Psoas muscle (tissue), 8 donors: ENCODE data around the gene HPS4. TPM values are rescaled to one million over a fixed set of nuclear protein-coding genes. Genes with fewer than 3 reads are reported as not detected.
A peak's percentile ranks its signal among the peaks of the same experiment; 100 is the strongest.
"Not testable (repeated sequence)": the region's sequence is repeated elsewhere in the genome, so short reads cannot be mapped to it uniquely, and the experiment has no call there.

Experiments used
- ATAC-seq, 4 donors: fragments of 200-7000 bp; cut with Tn5 transposase; one replicate each; pipeline ENCODE4 v1.9.1; 2020; ENCODE audit warnings: moderate library complexity in 3 of 4, mild to moderate bottlenecking in 2 of 4
- DNase-seq, 2 donors: peaks; one replicate each; pipeline ENCODE4 v3.0.0-alpha.2; 2020
- H3K27ac ChIP-seq: fragments of 200-600 bp; one replicate; pipeline ENCODE4 v1.8.0; 2022
- H3K27me3 ChIP-seq, 3 donors: fragments of 200-600 bp in 1 of 3; one replicate each; pipeline versions ENCODE4 v1.6.1 to v1.8.0; 2013 to 2022; ENCODE audit warnings: low read length in 2 of 3, mild to moderate bottlenecking in 2 of 3, moderate library complexity in 1 of 3; ENCODE audit not compliant: insufficient read depth in 3 of 3
- H3K36me3 ChIP-seq, 2 donors: fragments of 200-600 bp in 1 of 2; one replicate each; pipeline versions ENCODE4 v1.6.1 to v1.8.0; 2013 to 2022; ENCODE audit warnings: low read depth in 1 of 2, mild to moderate bottlenecking in 1 of 2, moderate library complexity in 1 of 2; ENCODE audit not compliant: insufficient read depth in 1 of 2
- H3K4me1 ChIP-seq: fragments of 200-600 bp; one replicate; pipeline ENCODE4 v1.8.0; 2022
- H3K4me3 ChIP-seq: fragments of 200-600 bp; one replicate; pipeline ENCODE4 v1.8.0; 2022; ENCODE audit warnings: mild to moderate bottlenecking
- H3K9me3 ChIP-seq: fragments of 200-600 bp; one replicate; pipeline ENCODE4 v1.8.0; 2022
- CTCF ChIP-seq: fragments of 200-600 bp; IDR thresholded peaks from one replicate; pipeline ENCODE4 v1.8.0; 2022; ENCODE audit warnings: antibody characterized with exemption
- WGBS, 3 donors: extraction: QIAGEN DNeasy Blood & Tissue Kit; methylation state at CpG; one replicate each; pipeline versions ENCODE4 v1.1.6 to v1.1.7; 2013; 5-methylcytosine and 5-hydroxymethylcytosine counted together
- intact Hi-C, 2 donors: fragments of 100-400 bp; cut with DNase I; formaldehyde crosslinking; loops; one replicate each; pipeline versions ENCODE4 v1.11.0 to v1.14.2; 2022
- long read RNA-seq, 2 donors: library from polyadenylated mRNA; unstranded; transcript quantifications; one replicate each; pipeline ENCODE4 v2.0.0, GENCODE V29; 2021
- polyA plus RNA-seq, 3 donors: library from polyadenylated mRNA; stranded (reverse); fragments of 200-250 nt; gene quantifications; one replicate each; pipeline ENCODE4 v1.2.3, GENCODE V29; 2013
- total RNA-seq, 4 donors: library from RNA; stranded (reverse); fragmentation: NEBNext Ultra II Directional in 2 of 4; extraction: Animal tissue kit (Norgen Biotek cat#: 25700) in 2 of 4; gene quantifications; one replicate each; pipeline versions ENCODE4 v1.2.1 to v1.2.4, GENCODE V29; 2021 to 2023
- donor health status: healthy with polysubstance abuse.
- donor health status: DM: no; HTN: no; CAD: no; lungs with moderate emphysema.
- donor health status: Bipolar disorder and iron deficiency.
- donor health status: healthy.
- donor health status: DM: yes; HTN: yes; CAD: no.
- donor health status: DM: no; HTN: no; CAD: no.
- donor health status: DM: no; HTN: no; CAD: no.
- donor health status: DM: yes; HTN: yes; CAD: no.

The HPS4 gene
- 10 to 100 TPM in 3 of 4 donors, 1 to 10 TPM in 1; 7.4 to 12.5 (median 10.4) TPM for total RNA-seq
- 10 to 100 TPM in 1 of 3 donors, 1 to 10 TPM in 2; 5.8 to 13.9 (median 6.4) TPM for polyA plus RNA-seq
- long read RNA-seq, donor 1, partial matches to known transcripts, result 3 of 5 reads
- long read RNA-seq, donor 1, other reads (novel, unspliced or antisense), result 2 of 5 reads
- long read RNA-seq, donor 2, partial matches to known transcripts, result 11 of 16 reads
- long read RNA-seq, donor 2, other reads (novel, unspliced or antisense), result 4 of 16 reads

- Histone ChIP-seq H3K27ac (peak within 1 kb of the TSS; percentile 100), H3K27me3 (no peaks in the 10 kb centered on the region), H3K4me3 (peak within 1 kb of the TSS; percentile 99), H3K9me3 (no peaks in the 10 kb centered on the region), H3K36me3 (peaks cover 7 to 59% of the 10 kb centered on the region in 2 donors), H3K4me1 (peaks cover 60% of the 10 kb centered on the region)
- WGBS, 3 donors, result 0 to 1% (median 1%) methylated on average over 64 to 84 of the region's 85 CpGs
- TF ChIP-seq CTCF, result no peak
- intact Hi-C loops, result loop anchor here in 1 of 2 donors (5.0 kb wide), 1 partner anchor 104 kb away; no protein-coding TSS in a partner anchor
- DNase-seq (peak; percentile 91 to 95), ATAC-seq (peak; percentile 94 to 96 (median 95))
Observed at GRCh38 chr22:26483439-26484359, at the start of gene HPS4, which contains the start of gene SRRD. TSS of gene HPS4 (minus strand) at chr22:26483783. CDS start at chr22:26481762, 2,021 bp downstream. TSS of gene SRRD (plus strand) at chr22:26483877. CDS start at chr22:26483891, 14 bp downstream.

- intact Hi-C loops, result loop anchor here in 1 of 2 donors (5.0 kb wide), 2 partner anchors 33 to 58 kb away; no protein-coding TSS in a partner anchor
- H3K27ac ChIP-seq, result peak overlapping the region; percentile 84
- ATAC-seq (peak; percentile 52 to 70 (median 66)), DNase-seq (peak; percentile 18 to 76)
- no peaks in the 10 kb centered on the region for H3K9me3 ChIP-seq
- WGBS, 3 donors, result 25 to 56% (median 41%) methylated on average over 2 of the region's 2 CpGs
- H3K27me3 ChIP-seq, result no peaks in the 10 kb centered on the region
- TF ChIP-seq CTCF, result no peak
- H3K4me1 ChIP-seq, result peaks cover 28% of the 10 kb centered on the region
- H3K36me3 ChIP-seq, result peaks cover 3 to 34% of the 10 kb centered on the region in 2 donors
- no peak overlapping the region for H3K4me3 ChIP-seq
Observed at GRCh38 chr22:26529345-26529744, 45.8 kb upstream of the HPS4 start.

- not testable (repeated sequence) for H3K4me3 ChIP-seq, H3K9me3 ChIP-seq, H3K27me3 ChIP-seq
- H3K4me1 ChIP-seq, result peaks cover 27% of the 10 kb centered on the region
- 43 to 72% (median 52%) methylated on average over 8 to 9 of the region's 9 CpGs for WGBS, 3 donors
- H3K36me3 ChIP-seq, result peaks cover 3 to 32% of the 10 kb centered on the region in 2 donors
- DNase-seq (peak in 1 of 2 donors; percentile 60), ATAC-seq (peak in 1 of 4 donors; percentile 1)
- intact Hi-C loops, result loop anchor here in 1 of 2 donors (5.0 kb wide), 2 partner anchors 34 to 59 kb away; no protein-coding TSS in a partner anchor
- peak overlapping the region; percentile 84 for H3K27ac ChIP-seq
Observed at GRCh38 chr22:26528518-26528917, 44.9 kb upstream of the HPS4 start.

- Histone ChIP-seq H3K27ac (peak overlapping the region; percentile 84), H3K36me3 (peaks cover 3 to 32% of the 10 kb centered on the region in 2 donors), H3K4me3 (peak overlapping the region; percentile 38), H3K9me3 (no peaks in the 10 kb centered on the region), H3K27me3 (no peaks in the 10 kb centered on the region), H3K4me1 (peaks cover 27% of the 10 kb centered on the region)
- WGBS, 3 donors, result 32 to 53% (median 46%) methylated on average over 15 of the region's 15 CpGs
- ATAC-seq (peak; percentile 76 to 82 (median 80)), DNase-seq (peak; percentile 23 to 70)
- no peak for TF ChIP-seq CTCF
- intact Hi-C loops, result loop anchor here (2.0 to 5.0 kb wide), 3 partner anchors 25 to 59 kb away; no protein-coding TSS in a partner anchor
Observed at GRCh38 chr22:26527574-26528465, 44.2 kb upstream of the HPS4 start.
